PC-3 (cell line): ENCODE measurements around the gene ODAM.

Experiments
- CTCF ChIP-seq: fragments of 300-600 bp; sonication (generic); conservative IDR thresholded peaks from 2 replicates; pipeline ENCODE4 v1.5.1; 2017; ENCODE audit warnings: antibody characterized with exemption, low read depth, mild to moderate bottlenecking, low read length
- EZH2 ChIP-seq: fragments of 300-600 bp; sonication (generic); IDR thresholded peaks from one replicate; pipeline ENCODE4 v1.6.1; 2017; ENCODE audit warnings: antibody characterized with exemption, mild to moderate bottlenecking, low read length; ENCODE audit not compliant: unreplicated experiment
- EZH2phosphoT487 ChIP-seq: fragments of 300-600 bp; sonication (generic); IDR thresholded peaks from 2 replicates; pipeline ENCODE4 v1.6.1; 2018; ENCODE audit warnings: mild to moderate bottlenecking, antibody characterized with exemption, low read length, borderline replicate concordance

- TF ChIP-seq CTCF (no peak), EZH2phosphoT487 (no peak), EZH2 (no peak)
Observed at GRCh38 chr4:70191647-70192046, 3.9 kb upstream of the ODAM start.
